Panc1 (cell line): Measurements from ENCODE around the gene TCF20. TPM values are rescaled to one million over a fixed set of nuclear protein-coding genes. Genes with fewer than 3 reads are reported as not detected.

Source experiments
- ATAC-seq: fragments of 200-7000 bp; cut with Tn5 transposase; 2 replicates; pipeline ENCODE4 v1.9.1; 2020; ENCODE audit warnings: mild to moderate bottlenecking, moderate library complexity
- BruUV-seq: library from RNA; stranded (reverse); fragments of 400-500 nt; replicated peaks from 2 replicates; lab custom pipeline; 2021; lab: Mats Ljungman, UMichigan
- CTCF ChIA-PET: fragments of 300-600 bp; sonication (Branson Sonifier 250); formaldehyde crosslinking; loops from one replicate; lab custom pipeline; 2022; ENCODE audit warnings: antibody characterized with exemption; lab: Charles Lee
- POLR2A ChIA-PET: fragments of 300-600 bp; sonication (Branson Sonifier 250); formaldehyde crosslinking; loops from one replicate; lab custom pipeline; 2022; ENCODE audit warnings: antibody characterized with exemption; lab: Charles Lee
- DNase-seq: peaks from one replicate; pipeline ENCODE4 v3.0.0-alpha.2; 2010; ENCODE audit warnings: low read depth, low spot score
- H3K27ac ChIP-seq: 2 replicates; pipeline ENCODE4 v1.5.1; 2011; ENCODE audit warnings: mild to moderate bottlenecking, low read length, inconsistent platforms
- H3K27me3 ChIP-seq: fragments of 200-500 bp; sonication (Bioruptor generic); 2 replicates; pipeline ENCODE4 v1.6.0; 2014; ENCODE audit warnings: low read length, inconsistent platforms; ENCODE audit not compliant: control insufficient read depth, insufficient read depth
- H3K36me3 ChIP-seq: fragments of 200-500 bp; sonication (Bioruptor generic); 2 replicates; pipeline ENCODE4 v1.5.1; 2014; ENCODE audit warnings: inconsistent platforms, mild to moderate bottlenecking, low read length, moderate library complexity; ENCODE audit not compliant: control insufficient read depth, insufficient read depth
- H3K4me1 ChIP-seq: 2 replicates; pipeline ENCODE4 v1.5.1; 2011; ENCODE audit warnings: inconsistent platforms, mild to moderate bottlenecking, low read length, moderate library complexity; ENCODE audit not compliant: control insufficient read depth, insufficient read depth
- H3K4me3 ChIP-seq, 2 experiments: 2 replicates each; pipeline ENCODE4 v1.5.1; 2011 to 2012; ENCODE audit warnings: low read depth in 2 of 2, low read length in 2 of 2, mild to moderate bottlenecking in 2 of 2, inconsistent platforms in 1 of 2, moderate library complexity in 1 of 2
- H3K9me3 ChIP-seq: fragments of 200-500 bp; sonication (Bioruptor generic); 2 replicates; pipeline ENCODE4 v1.5.1; 2014; ENCODE audit warnings: low read depth, mild to moderate bottlenecking, inconsistent platforms, low read length, moderate library complexity; ENCODE audit not compliant: control insufficient read depth, insufficient read depth
- CTCF ChIP-seq: fragments of 450-650 bp; IDR thresholded peaks from 2 replicates; pipeline ENCODE4 v1.5.1; 2017; ENCODE audit warnings: mild to moderate bottlenecking
- POLR2AphosphoS5 ChIP-seq: IDR thresholded peaks from 2 replicates; pipeline ENCODE4 v1.6.1; 2012; ENCODE audit warnings: mild to moderate bottlenecking, low read depth, low read length, moderate library complexity
- REST ChIP-seq, 2 experiments: IDR thresholded peaks; 2 replicates each; pipeline ENCODE4 v1.6.1; 2011 to 2012; ENCODE audit warnings: low read depth in 2 of 2, control low read depth in 1 of 2, low read length in 1 of 2, mild to moderate bottlenecking in 1 of 2, moderate library complexity in 1 of 2; ENCODE audit not compliant: insufficient read depth in 1 of 2
- SIN3A ChIP-seq: IDR thresholded peaks from 2 replicates; pipeline ENCODE4 v1.6.1; 2012; ENCODE audit warnings: low read depth, mild to moderate bottlenecking, low read length, moderate library complexity, borderline replicate concordance; ENCODE audit not compliant: insufficient read depth
- TCF7L2 ChIP-seq: IDR thresholded peaks from 2 replicates; pipeline ENCODE4 v1.6.1; 2011; ENCODE audit warnings: mild to moderate bottlenecking, low read depth, low read length, inconsistent platforms
- in situ Hi-C: cut with HindIII; loops from 2 replicates; pipeline ENCODE4 v1.10.0; 2016; ENCODE audit warnings: low sequenced_read_pairs, low pct_unique_long_range_greater_than_20kb
- intact Hi-C: fragments of 100-400 bp; cut with micrococcal nuclease; formaldehyde crosslinking; loops from one replicate; pipeline ENCODE4 v1.10.0; 2022; ENCODE audit not compliant: unreplicated experiment
- total RNA-seq: library from RNA; stranded (reverse); gene quantifications from one replicate; pipeline ENCODE4 v1.2.1, GENCODE V29; 2021; ENCODE audit not compliant: unreplicated experiment

The TCF20 gene
- total RNA-seq, 1 experiment from 2014 or later: 79.8 TPM

- no peak overlapping the region for H3K27ac ChIP-seq
- TF ChIP-seq TCF7L2: no peak
- no peak for TF ChIP-seq SIN3A
- TF ChIP-seq REST (IDR thresholded peaks at IDR 0.05; ENCODE audit: insufficient read depth in 1 of 2, low read depth in 2 of 2, low read length in 1 of 2): no peak
- TF ChIP-seq CTCF: no peak
- no peak for TF ChIP-seq POLR2AphosphoS5
- intact Hi-C loops: no loop called here
- ATAC-seq (no peak), DNase-seq (no peak)
- no TSS peak for BruUV-seq
- no peaks in the 10 kb centered on the region for H3K36me3 ChIP-seq
- POLR2A ChIA-PET: interaction anchor here (0.6 kb wide), 1 partner anchor 23 kb away, joined by 3 read pairs; no protein-coding TSS in a partner anchor
- in situ Hi-C loops: no loop called here
- H3K27me3 ChIP-seq: no peaks in the 10 kb centered on the region
- H3K4me1 ChIP-seq: no peaks in the 10 kb centered on the region
- CTCF ChIA-PET: no interaction called here
- no peaks in the 10 kb centered on the region for H3K9me3 ChIP-seq
- no peak overlapping the region for H3K4me3 ChIP-seq
Observed at GRCh38 chr22:42247596-42247995, 22.9 kb downstream of the TCF20 start.

GRCh38 chr22:42243802-42244060 is 26.7 kb downstream of the TCF20 start:
- ChIA-PET POLR2A (no interaction called here), CTCF (no interaction called here)
- intact Hi-C loops: no loop called here
- Histone ChIP-seq H3K36me3 (no peaks in the 10 kb centered on the region), H3K27me3 (no peaks in the 10 kb centered on the region), H3K27ac (no peak overlapping the region), H3K9me3 (no peaks in the 10 kb centered on the region), H3K4me3 (no peak overlapping the region), H3K4me1 (no peaks in the 10 kb centered on the region)
- DNase-seq (no peak), ATAC-seq (no peak)
- TF ChIP-seq CTCF (no peak), REST (IDR thresholded peaks at IDR 0.05; ENCODE audit: insufficient read depth in 1 of 2, low read depth in 2 of 2, low read length in 1 of 2) (no peak), POLR2AphosphoS5 (no peak), SIN3A (no peak), TCF7L2 (no peak)
- BruUV-seq: no TSS peak
- in situ Hi-C loops: no loop called here
